ENCODE data around the gene TAS1R1. TPM values are rescaled to one million over a fixed set of nuclear protein-coding genes. Genes with fewer than 3 reads are reported as not detected.

TAS1R1 gene
- total RNA-seq, 1 donor from 2014 or later, result not detected

DNA sequence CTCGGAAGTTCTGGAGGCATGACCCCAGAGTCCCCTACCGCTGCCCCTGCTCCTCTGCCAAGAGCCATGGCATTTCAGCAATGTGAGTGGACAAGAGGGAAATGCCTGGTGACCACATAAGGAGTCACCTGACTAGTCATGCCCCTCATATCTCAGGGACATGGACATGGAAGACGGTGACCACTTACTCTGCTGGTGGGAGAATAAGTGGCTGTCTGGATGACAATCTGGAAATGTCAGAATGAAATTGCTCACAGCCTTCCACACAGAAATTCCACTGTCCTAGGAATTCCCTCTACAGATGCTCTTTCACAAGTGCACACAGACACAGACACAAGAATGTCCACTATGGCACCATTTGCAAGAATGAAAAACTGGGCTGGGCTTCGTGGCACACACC lies 39.3 kb upstream of the TAS1R1 start:
- H3K4me1 ChIP-seq, result peaks cover 36% of the 10 kb centered on the region
- DNase-seq, result no peak
- intact Hi-C loops (cut with micrococcal nuclease), result no loop called here
- TF ChIP-seq, protein P1, sequence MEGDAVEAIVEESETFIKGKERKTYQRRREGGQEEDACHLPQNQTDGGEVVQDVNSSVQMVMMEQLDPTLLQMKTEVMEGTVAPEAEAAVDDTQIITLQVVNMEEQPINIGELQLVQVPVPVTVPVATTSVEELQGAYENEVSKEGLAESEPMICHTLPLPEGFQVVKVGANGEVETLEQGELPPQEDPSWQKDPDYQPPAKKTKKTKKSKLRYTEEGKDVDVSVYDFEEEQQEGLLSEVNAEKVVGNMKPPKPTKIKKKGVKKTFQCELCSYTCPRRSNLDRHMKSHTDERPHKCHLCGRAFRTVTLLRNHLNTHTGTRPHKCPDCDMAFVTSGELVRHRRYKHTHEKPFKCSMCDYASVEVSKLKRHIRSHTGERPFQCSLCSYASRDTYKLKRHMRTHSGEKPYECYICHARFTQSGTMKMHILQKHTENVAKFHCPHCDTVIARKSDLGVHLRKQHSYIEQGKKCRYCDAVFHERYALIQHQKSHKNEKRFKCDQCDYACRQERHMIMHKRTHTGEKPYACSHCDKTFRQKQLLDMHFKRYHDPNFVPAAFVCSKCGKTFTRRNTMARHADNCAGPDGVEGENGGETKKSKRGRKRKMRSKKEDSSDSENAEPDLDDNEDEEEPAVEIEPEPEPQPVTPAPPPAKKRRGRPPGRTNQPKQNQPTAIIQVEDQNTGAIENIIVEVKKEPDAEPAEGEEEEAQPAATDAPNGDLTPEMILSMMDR (IDR thresholded peaks at IDR 0.05; ENCODE audit: borderline replicate concordance), result no peak
- H3K27ac ChIP-seq (replicated peaks), result no peak overlapping the region
- H3K27me3 ChIP-seq (ENCODE audit: low read depth), result no peaks in the 10 kb centered on the region
- H3K36me3 ChIP-seq, result no peaks in the 10 kb centered on the region
- H3K9me3 ChIP-seq (replicated peaks), result no peaks in the 10 kb centered on the region
- no peak overlapping the region for H3K4me3 ChIP-seq

DNA sequence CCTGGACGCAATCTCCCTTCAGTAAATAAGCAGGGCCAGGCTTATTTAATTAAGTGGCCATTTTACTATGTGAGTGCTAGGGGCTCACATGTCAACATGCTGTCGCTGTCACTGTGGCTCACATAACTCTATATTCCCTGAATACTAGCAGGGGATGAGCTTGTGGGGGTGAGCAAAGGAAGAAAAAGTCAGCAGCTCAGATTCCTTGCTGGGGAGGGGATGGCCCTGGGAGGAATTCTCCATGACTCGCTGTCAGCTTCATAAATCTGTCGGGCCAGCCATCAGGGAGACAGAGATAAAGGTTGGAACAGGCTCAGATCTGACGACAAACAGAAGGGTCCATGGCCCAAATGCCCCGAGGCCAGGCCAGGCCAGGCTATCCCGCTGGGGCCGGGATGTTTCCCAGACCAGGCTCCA lies 37.7 kb upstream of the TAS1R1 start:
- peaks cover 36% of the 10 kb centered on the region for H3K4me1 ChIP-seq
- H3K36me3 ChIP-seq, result no peaks in the 10 kb centered on the region
- no peak for DNase-seq
- H3K4me3 ChIP-seq, result no peak overlapping the region
- H3K9me3 ChIP-seq (replicated peaks), result no peaks in the 10 kb centered on the region
- intact Hi-C loops (cut with micrococcal nuclease), result no loop called here
- H3K27ac ChIP-seq (replicated peaks), result no peak overlapping the region
- H3K27me3 ChIP-seq (ENCODE audit: low read depth), result no peaks in the 10 kb centered on the region
- TF ChIP-seq, protein P1 (IDR thresholded peaks at IDR 0.05; ENCODE audit: borderline replicate concordance), result no peak

DNA sequence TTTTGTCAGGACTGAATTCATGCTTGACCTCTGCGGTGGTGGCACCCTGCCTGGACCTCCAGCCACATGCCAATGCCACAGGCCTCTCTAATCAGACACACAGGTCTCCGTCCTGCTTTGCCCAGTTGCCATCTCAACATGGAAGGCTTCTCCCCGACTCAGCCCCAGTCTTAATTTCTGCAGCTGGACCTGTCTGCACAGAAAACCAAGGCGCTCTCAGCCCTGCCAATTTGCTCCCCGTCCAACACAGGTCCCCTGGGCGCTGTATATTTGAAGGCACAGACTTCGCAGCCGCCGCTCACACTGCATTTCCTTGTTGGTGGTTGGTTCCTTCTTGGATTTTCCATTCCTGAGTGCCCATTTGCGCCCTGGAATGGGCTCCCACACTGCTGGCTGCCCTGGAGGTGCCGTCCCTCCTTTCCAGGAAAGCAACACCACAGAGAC lies 35.6 kb upstream of the TAS1R1 start:
- H3K27ac ChIP-seq (replicated peaks), result no peak overlapping the region
- intact Hi-C loops (cut with micrococcal nuclease), result no loop called here
- H3K36me3 ChIP-seq, result no peaks in the 10 kb centered on the region
- TF ChIP-seq, protein P1 (IDR thresholded peaks at IDR 0.05; ENCODE audit: borderline replicate concordance), result no peak
- no peak overlapping the region for H3K4me3 ChIP-seq
- no peaks in the 10 kb centered on the region for H3K27me3 ChIP-seq (ENCODE audit: low read depth)
- peaks cover 28% of the 10 kb centered on the region for H3K4me1 ChIP-seq
- no peak for DNase-seq
- H3K9me3 ChIP-seq (replicated peaks), result no peaks in the 10 kb centered on the region

DNA sequence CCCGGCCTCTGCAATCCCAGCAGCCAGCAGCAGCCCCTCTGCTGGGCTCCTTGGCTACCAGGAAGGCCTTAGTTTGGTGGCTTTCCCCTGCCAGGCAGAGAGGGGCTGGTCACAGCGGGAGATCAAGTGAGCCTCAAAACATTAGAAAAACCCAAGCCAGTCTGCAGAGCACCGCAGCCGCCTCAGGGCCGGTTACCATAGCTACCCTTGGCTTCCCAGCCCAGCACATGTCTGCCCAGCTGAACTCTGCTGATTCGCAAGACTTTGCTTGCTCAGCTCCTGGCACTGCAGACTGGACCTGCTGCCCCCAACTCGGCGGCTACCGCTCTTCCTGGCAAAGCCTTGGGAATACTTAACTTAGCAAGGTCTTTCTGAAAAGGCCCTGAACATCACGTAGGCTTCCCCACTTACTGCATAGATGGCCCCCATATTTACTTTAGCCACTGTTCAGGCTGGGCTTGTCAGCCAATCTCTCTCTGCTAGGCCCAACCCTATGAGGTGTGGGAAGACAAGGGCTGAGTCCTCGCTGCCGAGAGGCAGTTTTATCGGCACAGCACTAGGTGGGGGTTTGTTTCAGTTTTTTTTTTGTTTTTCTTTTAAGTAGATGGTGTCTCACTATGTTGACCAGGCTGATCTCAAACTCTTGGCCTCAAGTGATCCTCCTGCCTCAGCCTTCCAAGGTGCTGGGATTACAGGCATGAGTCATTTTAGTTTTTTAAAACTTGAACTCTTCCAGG lies 35.0 kb upstream of the TAS1R1 start:
- H3K27ac ChIP-seq (replicated peaks), result no peak overlapping the region
- intact Hi-C loops (cut with micrococcal nuclease), result loop anchor here (10.0 kb wide), 1 partner anchor 45 kb away; no protein-coding TSS in a partner anchor

DNA sequence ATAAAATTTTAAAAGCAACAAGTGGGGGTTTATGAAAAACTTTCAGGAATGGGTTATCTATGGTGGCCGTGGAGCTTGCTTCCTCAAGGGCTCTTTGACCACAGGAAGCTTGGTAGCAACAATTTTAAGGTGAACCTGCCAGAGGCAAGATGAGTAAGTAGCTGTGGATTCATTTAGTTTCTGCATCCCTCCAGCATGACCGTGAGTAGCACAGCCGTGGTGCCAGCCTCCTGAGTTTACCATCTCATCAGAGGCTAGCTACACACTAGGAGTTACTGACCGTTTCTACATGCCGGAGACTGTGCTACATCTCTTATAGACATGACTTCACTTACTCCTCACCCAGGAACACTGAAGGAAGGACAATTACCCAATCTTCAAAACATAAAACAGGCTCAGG lies 33.6 kb upstream of the TAS1R1 start:
- Histone ChIP-seq H3K36me3 (peaks cover 19% of the 10 kb centered on the region), H3K9me3 (replicated peaks) (no peaks in the 10 kb centered on the region), H3K4me1 (peaks cover 17% of the 10 kb centered on the region), H3K27ac (replicated peaks) (no peak overlapping the region), H3K4me3 (no peak overlapping the region), H3K27me3 (ENCODE audit: low read depth) (no peaks in the 10 kb centered on the region)
- intact Hi-C loops (cut with micrococcal nuclease), result loop anchor here (10.0 kb wide), 1 partner anchor 47 kb away; no protein-coding TSS in a partner anchor
- TF ChIP-seq, protein P1 (IDR thresholded peaks at IDR 0.05; ENCODE audit: borderline replicate concordance), result no peak
- no peak for DNase-seq

More for the DNA sequence above, 35.0 kb upstream of the TAS1R1 start:
- no peak overlapping the region for H3K4me3 ChIP-seq
- TF ChIP-seq, protein P1 (IDR thresholded peaks at IDR 0.05; ENCODE audit: borderline replicate concordance), result no peak
- H3K9me3 ChIP-seq (replicated peaks), result no peaks in the 10 kb centered on the region
- peaks cover 4% of the 10 kb centered on the region for H3K36me3 ChIP-seq
- H3K4me1 ChIP-seq, result peaks cover 28% of the 10 kb centered on the region
- no peaks in the 10 kb centered on the region for H3K27me3 ChIP-seq (ENCODE audit: low read depth)
- no peak for DNase-seq
